Liver (tissue), 9 donors: ENCODE results near the gene FOXO3. TPM values are rescaled to one million over a fixed set of nuclear protein-coding genes. Genes with fewer than 3 reads are reported as not detected.

Experiments
- DNase-seq: peaks from one replicate; pipeline ENCODE4 v3.0.0-alpha.2; 2017; ENCODE audit warnings: low spot score
- H3K27ac ChIP-seq, 2 donors: one replicate each; pipeline ENCODE4 v1.7.0; 2013; ENCODE audit warnings: inconsistent platforms in 2 of 2, low read length in 2 of 2, control low read depth in 1 of 2, low read depth in 1 of 2, mild to moderate bottlenecking in 1 of 2
- H3K27me3 ChIP-seq, 4 donors: one replicate each; pipeline versions ENCODE4 v1.6.1 to v1.7.0; 2013; ENCODE audit warnings: low read length in 3 of 4, inconsistent platforms in 1 of 4, mild to moderate bottlenecking in 1 of 4, moderate library complexity in 1 of 4; ENCODE audit not compliant: control insufficient read depth in 4 of 4, insufficient read depth in 4 of 4
- H3K36me3 ChIP-seq, 4 donors: one replicate each; pipeline versions ENCODE4 v1.6.1 to v1.7.0; 2013; ENCODE audit warnings: low read length in 3 of 4, mild to moderate bottlenecking in 3 of 4, low read depth in 1 of 4, moderate library complexity in 1 of 4; ENCODE audit not compliant: control insufficient read depth in 4 of 4, insufficient read depth in 3 of 4
- H3K4me1 ChIP-seq, 4 donors: one replicate each; pipeline versions ENCODE4 v1.6.1 to v1.7.0; 2013; ENCODE audit warnings: low read length in 3 of 4, mild to moderate bottlenecking in 3 of 4, moderate library complexity in 1 of 4; ENCODE audit not compliant: control insufficient read depth in 4 of 4, insufficient read depth in 4 of 4
- H3K4me3 ChIP-seq, 3 donors: one replicate each; pipeline versions ENCODE4 v1.6.1 to v1.7.0; 2013; ENCODE audit warnings: low read length in 3 of 3, control low read depth in 1 of 3, low read depth in 1 of 3, mild to moderate bottlenecking in 1 of 3
- H3K9ac ChIP-seq, 2 donors: one replicate each; pipeline ENCODE4 v1.7.0; 2013; ENCODE audit warnings: low read length in 2 of 2, mild to moderate bottlenecking in 2 of 2, moderate library complexity in 2 of 2, control low read depth in 1 of 2, low read depth in 1 of 2
- H3K9me3 ChIP-seq, 4 donors: one replicate each; pipeline versions ENCODE4 v1.6.1 to v1.7.0; 2013; ENCODE audit warnings: low read length in 3 of 4; ENCODE audit not compliant: control insufficient read depth in 4 of 4
- EGR1 ChIP-seq, 2 donors: IDR thresholded peaks; 2 replicates each; pipeline ENCODE4 v1.6.1; 2016 to 2018; ENCODE audit warnings: antibody characterized with exemption in 2 of 2, low read depth in 2 of 2
- FOXA1 ChIP-seq: IDR thresholded peaks from 2 replicates; pipeline ENCODE4 v1.6.1; 2016; ENCODE audit warnings: antibody characterized with exemption
- FOXA2 ChIP-seq: IDR thresholded peaks from 2 replicates; pipeline ENCODE4 v1.6.1; 2016; ENCODE audit warnings: antibody characterized with exemption
- GABPA ChIP-seq, 2 donors: IDR thresholded peaks in 1 of 2; conservative IDR thresholded peaks in 1 of 2; 2 replicates each; pipeline ENCODE4 v1.6.1; 2016; ENCODE audit warnings: antibody characterized with exemption in 2 of 2, mild to moderate bottlenecking in 1 of 2, moderate library complexity in 1 of 2
- HNF4A ChIP-seq, 2 donors: conservative IDR thresholded peaks; 2 replicates each; pipeline ENCODE4 v1.6.1; 2016; ENCODE audit warnings: antibody characterized with exemption in 2 of 2, mild to moderate bottlenecking in 2 of 2
- HNF4G ChIP-seq: IDR thresholded peaks from 2 replicates; pipeline ENCODE4 v1.6.1; 2016; ENCODE audit warnings: antibody characterized with exemption
- JUND ChIP-seq, 2 donors: IDR thresholded peaks; 2 replicates each; pipeline ENCODE4 v1.6.1; 2016; ENCODE audit warnings: antibody characterized with exemption in 2 of 2
- NR2F2 ChIP-seq: IDR thresholded peaks from 2 replicates; pipeline ENCODE4 v1.6.1; 2016; ENCODE audit warnings: antibody characterized with exemption
- RAD21 ChIP-seq, 2 donors: IDR thresholded peaks; 2 replicates each; pipeline ENCODE4 v1.6.1; 2016; ENCODE audit warnings: antibody characterized with exemption in 2 of 2, mild to moderate bottlenecking in 2 of 2
- RXRA ChIP-seq, 2 donors: IDR thresholded peaks; 2 replicates each; pipeline ENCODE4 v1.6.1; 2017 to 2018; ENCODE audit warnings: antibody characterized with exemption in 2 of 2, mild to moderate bottlenecking in 1 of 2
- SP1 ChIP-seq: IDR thresholded peaks from 2 replicates; pipeline ENCODE4 v1.6.1; 2018; ENCODE audit warnings: antibody characterized with exemption, mild to moderate bottlenecking
- TAF1 ChIP-seq: conservative IDR thresholded peaks from 2 replicates; pipeline ENCODE4 v1.6.1; 2016; ENCODE audit warnings: antibody characterized with exemption, mild to moderate bottlenecking
- YY1 ChIP-seq: IDR thresholded peaks from 2 replicates; pipeline ENCODE4 v1.6.1; 2016; ENCODE audit warnings: antibody characterized with exemption, mild to moderate bottlenecking
- WGBS: extraction: QIAGEN DNeasy Blood & Tissue Kit; methylation state at CpG from one replicate; pipeline ENCODE4 v1.1.7; 2013; 5-methylcytosine and 5-hydroxymethylcytosine counted together
- polyA plus RNA-seq, 2 donors: library from polyadenylated mRNA; stranded (reverse) in 1 of 2; unstranded in 1 of 2; fragments of 200-250 nt in 1 of 2; fragments of >200 nt in 1 of 2; fragmentation: Nextera tagmentation in 1 of 2; extraction: Ambion mirVana in 1 of 2; gene quantifications; one replicate each; pipeline versions ENCODE4 v1.2.1 to v1.2.3, GENCODE V29; 2013 to 2015
- total RNA-seq, 2 donors: library from RNA; depleted of rRNA; stranded (reverse); fragments of >200 nt; gene quantifications; one replicate each; pipeline ENCODE4 v1.2.3, GENCODE V29; 2014
- TF ChIP-seq, protein P1 (sequence below): IDR thresholded peaks from 2 replicates; pipeline ENCODE4 v1.6.1; 2016; ENCODE audit warnings: antibody characterized with exemption
- TF ChIP-seq, protein P2 (sequence below): IDR thresholded peaks from 2 replicates; pipeline ENCODE4 v1.6.1; 2016; ENCODE audit warnings: antibody characterized with exemption
- TF ChIP-seq, protein P3 (sequence below): fragments of 150-350 bp; IDR thresholded peaks from 2 replicates; pipeline ENCODE4 v1.5.1; 2017; ENCODE audit warnings: improper control_type of control experiment, low read depth, low read length; ENCODE audit not compliant: missing input control
- TF ChIP-seq, protein P4 (sequence below): IDR thresholded peaks from 2 replicates; pipeline ENCODE4 v1.6.1; 2016; ENCODE audit warnings: antibody characterized with exemption
- TF ChIP-seq, protein P5 (sequence below): IDR thresholded peaks from 2 replicates; pipeline ENCODE4 v1.6.1; 2016; ENCODE audit warnings: antibody characterized with exemption, mild to moderate bottlenecking
- donor health status: healthy.
- donor health status: healthy.
- donor health status: healthy.
- donor health status: healthy.
- donor health status: healthy.

The FOXO3 gene
- total and polyA plus RNA-seq, 4 donors = 6.0 to 72.2 (median 17.3) TPM

DNA sequence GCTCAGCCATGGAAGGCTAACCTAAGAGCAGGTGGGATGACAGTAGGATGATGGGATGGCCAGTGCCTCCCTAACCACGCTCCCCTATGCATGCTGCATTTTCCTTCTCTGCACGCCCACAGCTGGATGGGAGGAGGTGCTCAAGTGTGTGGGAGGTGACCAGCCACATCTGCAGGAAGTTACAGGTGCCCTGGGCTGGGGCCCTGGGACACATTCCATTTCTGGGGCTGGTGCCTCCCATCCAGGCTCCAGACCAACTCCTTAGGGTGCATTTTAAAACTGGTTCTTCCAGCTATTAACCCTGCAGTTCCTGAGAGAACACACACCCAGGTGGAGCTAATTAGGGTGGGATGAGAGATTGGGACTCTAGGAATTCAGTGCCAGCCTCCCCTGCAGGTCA, 152.2 kb downstream of the FOXO3 start:
- WGBS = 94% methylated on average over 2 of the region's 2 CpGs
- H3K4me3 ChIP-seq = no peak overlapping the region

More for the DNA sequence above, 152.2 kb downstream of the FOXO3 start:
- H3K27ac ChIP-seq = no peak overlapping the region
- no peaks in the 10 kb centered on the region for H3K27me3 ChIP-seq
- H3K9ac ChIP-seq = no peak overlapping the region
- H3K4me1 ChIP-seq = peaks cover 2 to 11% (median 8%) of the 10 kb centered on the region in 4 donors
- H3K9me3 ChIP-seq = no peaks in the 10 kb centered on the region
- no peak for TF ChIP-seq EGR1 (IDR thresholded peaks at IDR 0.05; ENCODE audit: low read depth in 2 of 2)
- TF ChIP-seq NR2F2 = no peak
- TF ChIP-seq TAF1 = no peak
- no peak for TF ChIP-seq GABPA (IDR thresholded peaks at IDR 0.05 in 1 of 2, conservative IDR thresholded peaks at IDR 0.05 in 1 of 2)
- TF ChIP-seq, protein P1, sequence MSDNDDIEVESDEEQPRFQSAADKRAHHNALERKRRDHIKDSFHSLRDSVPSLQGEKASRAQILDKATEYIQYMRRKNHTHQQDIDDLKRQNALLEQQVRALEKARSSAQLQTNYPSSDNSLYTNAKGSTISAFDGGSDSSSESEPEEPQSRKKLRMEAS = no peak
- TF ChIP-seq RAD21 (IDR thresholded peaks at IDR 0.05) = no peak
- no peak for TF ChIP-seq FOXA2
- TF ChIP-seq, protein P2, sequence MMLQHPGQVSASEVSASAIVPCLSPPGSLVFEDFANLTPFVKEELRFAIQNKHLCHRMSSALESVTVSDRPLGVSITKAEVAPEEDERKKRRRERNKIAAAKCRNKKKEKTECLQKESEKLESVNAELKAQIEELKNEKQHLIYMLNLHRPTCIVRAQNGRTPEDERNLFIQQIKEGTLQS = no peak
- TF ChIP-seq JUND (IDR thresholded peaks at IDR 0.05) = no peak
- no peak for TF ChIP-seq HNF4G
- TF ChIP-seq FOXA1 = no peak
- TF ChIP-seq, protein P3, sequence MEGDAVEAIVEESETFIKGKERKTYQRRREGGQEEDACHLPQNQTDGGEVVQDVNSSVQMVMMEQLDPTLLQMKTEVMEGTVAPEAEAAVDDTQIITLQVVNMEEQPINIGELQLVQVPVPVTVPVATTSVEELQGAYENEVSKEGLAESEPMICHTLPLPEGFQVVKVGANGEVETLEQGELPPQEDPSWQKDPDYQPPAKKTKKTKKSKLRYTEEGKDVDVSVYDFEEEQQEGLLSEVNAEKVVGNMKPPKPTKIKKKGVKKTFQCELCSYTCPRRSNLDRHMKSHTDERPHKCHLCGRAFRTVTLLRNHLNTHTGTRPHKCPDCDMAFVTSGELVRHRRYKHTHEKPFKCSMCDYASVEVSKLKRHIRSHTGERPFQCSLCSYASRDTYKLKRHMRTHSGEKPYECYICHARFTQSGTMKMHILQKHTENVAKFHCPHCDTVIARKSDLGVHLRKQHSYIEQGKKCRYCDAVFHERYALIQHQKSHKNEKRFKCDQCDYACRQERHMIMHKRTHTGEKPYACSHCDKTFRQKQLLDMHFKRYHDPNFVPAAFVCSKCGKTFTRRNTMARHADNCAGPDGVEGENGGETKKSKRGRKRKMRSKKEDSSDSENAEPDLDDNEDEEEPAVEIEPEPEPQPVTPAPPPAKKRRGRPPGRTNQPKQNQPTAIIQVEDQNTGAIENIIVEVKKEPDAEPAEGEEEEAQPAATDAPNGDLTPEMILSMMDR = no peak
- TF ChIP-seq, protein P4, sequence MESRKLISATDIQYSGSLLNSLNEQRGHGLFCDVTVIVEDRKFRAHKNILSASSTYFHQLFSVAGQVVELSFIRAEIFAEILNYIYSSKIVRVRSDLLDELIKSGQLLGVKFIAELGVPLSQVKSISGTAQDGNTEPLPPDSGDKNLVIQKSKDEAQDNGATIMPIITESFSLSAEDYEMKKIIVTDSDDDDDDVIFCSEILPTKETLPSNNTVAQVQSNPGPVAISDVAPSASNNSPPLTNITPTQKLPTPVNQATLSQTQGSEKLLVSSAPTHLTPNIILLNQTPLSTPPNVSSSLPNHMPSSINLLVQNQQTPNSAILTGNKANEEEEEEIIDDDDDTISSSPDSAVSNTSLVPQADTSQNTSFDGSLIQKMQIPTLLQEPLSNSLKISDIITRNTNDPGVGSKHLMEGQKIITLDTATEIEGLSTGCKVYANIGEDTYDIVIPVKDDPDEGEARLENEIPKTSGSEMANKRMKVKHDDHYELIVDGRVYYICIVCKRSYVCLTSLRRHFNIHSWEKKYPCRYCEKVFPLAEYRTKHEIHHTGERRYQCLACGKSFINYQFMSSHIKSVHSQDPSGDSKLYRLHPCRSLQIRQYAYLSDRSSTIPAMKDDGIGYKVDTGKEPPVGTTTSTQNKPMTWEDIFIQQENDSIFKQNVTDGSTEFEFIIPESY = no peak
- no peak for TF ChIP-seq SP1
- TF ChIP-seq HNF4A (conservative IDR thresholded peaks at IDR 0.05) = no peak
- TF ChIP-seq, protein P5, sequence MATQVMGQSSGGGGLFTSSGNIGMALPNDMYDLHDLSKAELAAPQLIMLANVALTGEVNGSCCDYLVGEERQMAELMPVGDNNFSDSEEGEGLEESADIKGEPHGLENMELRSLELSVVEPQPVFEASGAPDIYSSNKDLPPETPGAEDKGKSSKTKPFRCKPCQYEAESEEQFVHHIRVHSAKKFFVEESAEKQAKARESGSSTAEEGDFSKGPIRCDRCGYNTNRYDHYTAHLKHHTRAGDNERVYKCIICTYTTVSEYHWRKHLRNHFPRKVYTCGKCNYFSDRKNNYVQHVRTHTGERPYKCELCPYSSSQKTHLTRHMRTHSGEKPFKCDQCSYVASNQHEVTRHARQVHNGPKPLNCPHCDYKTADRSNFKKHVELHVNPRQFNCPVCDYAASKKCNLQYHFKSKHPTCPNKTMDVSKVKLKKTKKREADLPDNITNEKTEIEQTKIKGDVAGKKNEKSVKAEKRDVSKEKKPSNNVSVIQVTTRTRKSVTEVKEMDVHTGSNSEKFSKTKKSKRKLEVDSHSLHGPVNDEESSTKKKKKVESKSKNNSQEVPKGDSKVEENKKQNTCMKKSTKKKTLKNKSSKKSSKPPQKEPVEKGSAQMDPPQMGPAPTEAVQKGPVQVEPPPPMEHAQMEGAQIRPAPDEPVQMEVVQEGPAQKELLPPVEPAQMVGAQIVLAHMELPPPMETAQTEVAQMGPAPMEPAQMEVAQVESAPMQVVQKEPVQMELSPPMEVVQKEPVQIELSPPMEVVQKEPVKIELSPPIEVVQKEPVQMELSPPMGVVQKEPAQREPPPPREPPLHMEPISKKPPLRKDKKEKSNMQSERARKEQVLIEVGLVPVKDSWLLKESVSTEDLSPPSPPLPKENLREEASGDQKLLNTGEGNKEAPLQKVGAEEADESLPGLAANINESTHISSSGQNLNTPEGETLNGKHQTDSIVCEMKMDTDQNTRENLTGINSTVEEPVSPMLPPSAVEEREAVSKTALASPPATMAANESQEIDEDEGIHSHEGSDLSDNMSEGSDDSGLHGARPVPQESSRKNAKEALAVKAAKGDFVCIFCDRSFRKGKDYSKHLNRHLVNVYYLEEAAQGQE = no peak
- TF ChIP-seq RXRA (IDR thresholded peaks at IDR 0.05) = no peak
- TF ChIP-seq YY1 = no peak
- H3K36me3 ChIP-seq = no peaks in the 10 kb centered on the region
- no peak for DNase-seq
